Measurements from ENCODE around the gene GLCE.
"Not testable (repeated sequence)": the region's sequence is repeated elsewhere in the genome, so short reads cannot be mapped to it uniquely, and the experiment has no call there.

- TF ChIP-seq POLR2A, CTCF (IDR thresholded peaks at IDR 0.05): not testable (repeated sequence)
Observed at GRCh38 chr15:69169540-69169939, 9.1 kb downstream of the GLCE start.
